Dendritic cell treated with granulocyte-macrophage colony-stimulating factor and Interleukin-4, amounts not matched to agents 40 ng/mL and 50 ng/mL, for 4 days (primary cell): ENCODE results near the gene FARP1.

Experiments used
- H3K27ac Mint-ChIP-seq: one replicate; pipeline ENCODE4 v1.8.0; 2022; ENCODE audit warnings: mild to moderate bottlenecking, mixed read lengths
- H3K27me3 Mint-ChIP-seq: one replicate; pipeline ENCODE4 v1.8.0; 2022; ENCODE audit warnings: mild to moderate bottlenecking, mixed read lengths
- H3K36me3 Mint-ChIP-seq: one replicate; pipeline ENCODE4 v1.8.0; 2022; ENCODE audit warnings: low read depth, mixed read lengths
- H3K4me1 Mint-ChIP-seq: one replicate; pipeline ENCODE4 v1.8.0; 2022; ENCODE audit warnings: low read depth, mixed read lengths
- H3K4me3 Mint-ChIP-seq: one replicate; pipeline ENCODE4 v1.8.0; 2022; ENCODE audit warnings: mild to moderate bottlenecking, moderate library complexity, mixed read lengths
- H3K9me3 Mint-ChIP-seq: one replicate; pipeline ENCODE4 v1.8.0; 2022; ENCODE audit warnings: mixed read lengths
- intact Hi-C: fragments of 100-400 bp; cut with micrococcal nuclease; formaldehyde crosslinking; loops from one replicate; pipeline ENCODE4 v1.15.0; 2022

The FARP1 gene, protein sequence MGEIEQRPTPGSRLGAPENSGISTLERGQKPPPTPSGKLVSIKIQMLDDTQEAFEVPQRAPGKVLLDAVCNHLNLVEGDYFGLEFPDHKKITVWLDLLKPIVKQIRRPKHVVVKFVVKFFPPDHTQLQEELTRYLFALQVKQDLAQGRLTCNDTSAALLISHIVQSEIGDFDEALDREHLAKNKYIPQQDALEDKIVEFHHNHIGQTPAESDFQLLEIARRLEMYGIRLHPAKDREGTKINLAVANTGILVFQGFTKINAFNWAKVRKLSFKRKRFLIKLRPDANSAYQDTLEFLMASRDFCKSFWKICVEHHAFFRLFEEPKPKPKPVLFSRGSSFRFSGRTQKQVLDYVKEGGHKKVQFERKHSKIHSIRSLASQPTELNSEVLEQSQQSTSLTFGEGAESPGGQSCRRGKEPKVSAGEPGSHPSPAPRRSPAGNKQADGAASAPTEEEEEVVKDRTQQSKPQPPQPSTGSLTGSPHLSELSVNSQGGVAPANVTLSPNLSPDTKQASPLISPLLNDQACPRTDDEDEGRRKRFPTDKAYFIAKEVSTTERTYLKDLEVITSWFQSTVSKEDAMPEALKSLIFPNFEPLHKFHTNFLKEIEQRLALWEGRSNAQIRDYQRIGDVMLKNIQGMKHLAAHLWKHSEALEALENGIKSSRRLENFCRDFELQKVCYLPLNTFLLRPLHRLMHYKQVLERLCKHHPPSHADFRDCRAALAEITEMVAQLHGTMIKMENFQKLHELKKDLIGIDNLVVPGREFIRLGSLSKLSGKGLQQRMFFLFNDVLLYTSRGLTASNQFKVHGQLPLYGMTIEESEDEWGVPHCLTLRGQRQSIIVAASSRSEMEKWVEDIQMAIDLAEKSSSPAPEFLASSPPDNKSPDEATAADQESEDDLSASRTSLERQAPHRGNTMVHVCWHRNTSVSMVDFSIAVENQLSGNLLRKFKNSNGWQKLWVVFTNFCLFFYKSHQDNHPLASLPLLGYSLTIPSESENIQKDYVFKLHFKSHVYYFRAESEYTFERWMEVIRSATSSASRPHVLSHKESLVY

DNA sequence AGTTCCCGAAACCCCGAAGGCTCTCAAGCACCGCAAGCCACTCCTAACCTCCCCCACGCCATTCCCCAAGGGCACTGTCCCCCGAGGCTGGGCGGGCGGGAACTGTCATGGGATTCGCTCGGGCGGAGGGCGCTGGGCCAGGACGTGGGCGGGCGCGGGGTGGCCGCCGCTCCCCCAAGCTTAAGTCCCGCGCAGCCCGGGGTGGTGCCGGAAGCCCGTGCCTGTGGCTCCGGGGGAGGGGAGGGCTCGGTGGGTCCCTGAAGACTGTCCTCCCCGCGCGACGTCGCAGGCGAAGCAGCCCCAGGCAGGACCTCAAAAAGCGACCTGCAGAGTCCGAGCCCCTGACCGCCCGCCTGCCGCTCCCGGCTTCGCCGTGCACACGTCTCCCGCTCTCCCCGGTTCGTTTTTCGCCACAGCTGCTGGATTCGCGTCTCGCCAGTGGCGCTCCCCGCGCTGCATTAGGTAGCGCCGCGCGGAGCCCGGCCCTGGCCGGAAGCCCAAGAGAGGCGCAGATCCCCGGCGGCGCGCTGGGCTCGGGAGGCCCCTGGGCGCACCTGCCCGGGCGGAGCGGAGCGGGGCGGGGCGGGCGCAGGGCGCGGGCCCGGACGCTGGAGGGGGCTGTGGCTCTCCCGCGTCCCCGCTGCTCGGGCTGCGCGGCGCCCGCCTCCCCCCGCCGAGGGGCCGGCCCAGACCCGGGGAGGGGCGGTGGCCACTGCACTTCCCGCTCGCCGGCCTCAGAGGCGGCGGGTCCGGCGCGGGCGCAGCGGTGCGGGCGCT lies at the start of gene FARP1:
FARP1 (plus strand) TSS at position 715 of the 777 bp plus-strand sequence. CDS start 70,149 bp downstream, outside the sequence.
- H3K27ac Mint-ChIP-seq: no peak within 1 kb of the TSS
- H3K4me3 Mint-ChIP-seq: peak within 1 kb of the TSS; percentile 70
- H3K4me1 Mint-ChIP-seq: peaks cover 11% of the 10 kb centered on the region
- peaks cover 71% of the 10 kb centered on the region for H3K27me3 Mint-ChIP-seq
- H3K9me3 Mint-ChIP-seq: no peaks in the 10 kb centered on the region
- H3K36me3 Mint-ChIP-seq: no peaks in the 10 kb centered on the region
- intact Hi-C loops: no loop called here

DNA sequence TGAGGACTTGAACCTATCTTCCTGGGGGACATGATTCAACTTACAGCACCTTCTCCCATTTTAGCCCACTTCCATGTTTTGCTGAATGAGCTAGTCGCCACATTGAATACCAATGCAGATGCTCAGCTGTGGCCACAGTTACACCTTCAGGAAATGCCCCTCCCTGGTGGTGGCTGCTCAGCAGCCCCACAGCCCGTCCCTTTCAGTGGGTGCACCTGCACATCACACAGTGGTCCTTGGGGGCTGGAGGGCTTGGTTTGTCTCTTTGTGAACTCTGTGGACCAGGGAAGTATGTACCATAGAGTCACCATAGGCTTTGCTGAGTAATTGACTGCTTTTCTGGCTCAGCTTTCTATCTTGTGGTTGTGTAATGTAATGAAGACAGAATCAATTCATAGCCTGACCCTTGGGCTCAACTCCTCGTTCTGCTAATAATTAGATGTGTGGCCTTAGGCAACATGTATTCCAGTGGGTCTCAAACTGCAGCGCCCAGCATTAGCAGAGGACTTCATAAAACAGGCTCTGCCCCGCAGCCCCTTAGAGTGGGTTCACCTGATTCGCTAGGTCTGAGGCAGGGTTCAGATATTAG lies 48.1 kb upstream of the FARP1 start:
- no peaks in the 10 kb centered on the region for H3K36me3 Mint-ChIP-seq
- H3K9me3 Mint-ChIP-seq: peaks cover 9% of the 10 kb centered on the region
- H3K4me3 Mint-ChIP-seq: no peak overlapping the region
- H3K4me1 Mint-ChIP-seq: no peaks in the 10 kb centered on the region
- no peak overlapping the region for H3K27ac Mint-ChIP-seq
- H3K27me3 Mint-ChIP-seq: no peaks in the 10 kb centered on the region
- intact Hi-C loops: no loop called here

DNA sequence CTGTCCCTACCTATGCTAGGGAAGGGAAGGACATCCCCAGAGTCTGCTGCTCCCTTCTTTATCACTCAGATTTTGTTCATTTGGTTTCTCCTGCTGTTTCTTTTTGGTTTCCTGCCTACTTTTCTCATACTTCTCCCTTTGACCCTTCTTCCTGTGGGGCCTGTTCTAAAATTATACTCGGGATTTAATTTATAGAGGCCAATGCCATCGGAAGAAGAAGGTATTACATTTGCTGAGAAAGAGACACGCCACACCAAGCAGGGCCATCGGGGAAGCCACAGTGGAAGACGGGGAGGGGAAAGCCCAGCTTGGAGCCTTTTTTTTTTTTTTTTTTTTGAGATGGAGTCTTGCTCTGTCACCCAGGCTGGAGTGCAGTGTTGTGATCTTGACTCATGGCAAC lies 46.8 kb upstream of the FARP1 start:
- Mint-ChIP-seq H3K27me3 (no peaks in the 10 kb centered on the region), H3K4me3 (no peak overlapping the region), H3K36me3 (no peaks in the 10 kb centered on the region), H3K9me3 (peaks cover 9% of the 10 kb centered on the region), H3K27ac (no peak overlapping the region), H3K4me1 (no peaks in the 10 kb centered on the region)
- intact Hi-C loops: no loop called here

DNA sequence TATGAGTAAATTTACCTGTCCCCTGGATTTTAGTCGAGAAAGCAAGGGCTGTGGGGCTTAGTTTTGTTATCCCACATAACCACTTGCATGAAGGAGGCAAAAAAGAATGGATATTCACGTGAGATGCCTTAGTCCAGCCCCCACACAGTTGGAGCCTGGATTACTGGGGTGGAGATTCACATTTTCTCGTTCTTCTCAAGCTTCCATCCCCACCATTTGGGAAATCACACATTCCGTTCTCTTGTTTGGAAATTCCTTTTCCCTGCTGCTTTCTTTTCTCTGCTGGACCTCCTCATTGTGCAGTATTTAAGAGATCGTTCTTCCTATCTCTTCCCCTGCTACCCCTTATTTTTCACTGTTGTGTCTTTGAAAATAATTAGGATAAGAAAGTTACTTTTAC lies 45.1 kb upstream of the FARP1 start:
- no peaks in the 10 kb centered on the region for H3K27me3 Mint-ChIP-seq
- no peaks in the 10 kb centered on the region for H3K36me3 Mint-ChIP-seq
- no peaks in the 10 kb centered on the region for H3K4me1 Mint-ChIP-seq
- no peak overlapping the region for H3K27ac Mint-ChIP-seq
- peaks cover 9% of the 10 kb centered on the region for H3K9me3 Mint-ChIP-seq
- H3K4me3 Mint-ChIP-seq: no peak overlapping the region
- intact Hi-C loops: no loop called here

DNA sequence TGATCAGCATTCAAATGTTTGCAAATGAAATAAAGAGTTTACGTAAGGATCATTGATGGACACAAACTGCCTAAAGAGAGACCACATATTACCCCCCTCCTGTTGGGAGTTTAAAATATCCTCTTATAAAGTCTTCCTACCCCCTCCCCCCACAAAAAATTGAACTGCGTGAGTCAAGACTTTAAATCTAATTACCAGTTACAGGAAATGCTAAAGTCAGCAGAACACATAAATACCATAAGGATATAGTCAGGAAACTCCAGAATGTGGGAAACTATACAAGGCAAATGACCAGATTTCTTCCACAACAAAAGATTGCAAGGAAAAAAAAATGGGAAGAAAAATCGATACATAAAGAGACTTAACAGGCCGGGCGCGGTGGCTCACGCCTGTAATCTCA lies 44.4 kb upstream of the FARP1 start:
- Mint-ChIP-seq H3K27ac (no peak overlapping the region), H3K9me3 (peaks cover 8% of the 10 kb centered on the region), H3K4me1 (no peaks in the 10 kb centered on the region), H3K27me3 (no peaks in the 10 kb centered on the region), H3K36me3 (no peaks in the 10 kb centered on the region), H3K4me3 (no peak overlapping the region)
- intact Hi-C loops: no loop called here

DNA sequence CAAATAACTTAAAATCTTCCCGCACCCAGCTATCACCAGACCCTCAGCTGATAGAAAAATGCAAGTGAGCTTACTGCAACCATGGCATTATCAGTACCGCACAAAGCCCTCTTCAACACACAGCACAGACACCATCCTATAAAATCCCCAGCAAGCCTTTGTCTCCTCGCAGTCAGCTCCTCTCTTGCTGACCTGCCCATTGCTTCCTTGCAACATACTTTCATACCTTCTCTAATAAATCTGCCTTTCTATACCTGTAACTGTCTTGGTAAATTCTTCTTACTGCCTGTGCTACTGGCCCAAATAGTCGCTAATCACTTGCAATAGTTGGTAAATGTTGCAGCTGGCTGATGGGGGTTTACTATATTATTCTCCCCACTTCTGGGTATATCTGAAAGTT lies 43.3 kb upstream of the FARP1 start:
- no peaks in the 10 kb centered on the region for H3K9me3 Mint-ChIP-seq
- intact Hi-C loops: no loop called here
- H3K27me3 Mint-ChIP-seq: no peaks in the 10 kb centered on the region
- H3K36me3 Mint-ChIP-seq: no peaks in the 10 kb centered on the region
- H3K27ac Mint-ChIP-seq: no peak overlapping the region
- H3K4me3 Mint-ChIP-seq: no peak overlapping the region
- H3K4me1 Mint-ChIP-seq: no peaks in the 10 kb centered on the region

DNA sequence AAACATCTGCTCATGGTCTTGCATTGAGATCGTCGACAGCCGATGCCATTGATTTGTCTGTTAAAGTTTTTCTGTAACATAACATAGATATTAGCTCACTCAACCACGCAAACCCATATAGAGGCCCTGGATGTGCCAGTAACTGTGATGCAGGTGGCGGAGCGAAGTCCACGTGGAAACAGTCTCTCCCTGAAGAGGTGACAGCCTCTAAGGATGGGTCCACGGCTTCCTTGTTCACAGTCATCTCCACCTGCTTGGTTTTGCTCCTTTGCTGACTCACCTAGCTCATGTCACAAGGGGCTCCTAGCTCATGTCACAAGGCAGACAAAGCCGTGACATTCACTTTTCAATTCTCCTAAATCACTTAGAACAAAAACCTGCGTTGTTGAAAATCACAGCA lies 42.4 kb upstream of the FARP1 start:
- no peaks in the 10 kb centered on the region for H3K9me3 Mint-ChIP-seq
- H3K27ac Mint-ChIP-seq: no peak overlapping the region
- H3K4me3 Mint-ChIP-seq: no peak overlapping the region
- no peaks in the 10 kb centered on the region for H3K4me1 Mint-ChIP-seq
- intact Hi-C loops: no loop called here
- no peaks in the 10 kb centered on the region for H3K36me3 Mint-ChIP-seq
- H3K27me3 Mint-ChIP-seq: no peaks in the 10 kb centered on the region

DNA sequence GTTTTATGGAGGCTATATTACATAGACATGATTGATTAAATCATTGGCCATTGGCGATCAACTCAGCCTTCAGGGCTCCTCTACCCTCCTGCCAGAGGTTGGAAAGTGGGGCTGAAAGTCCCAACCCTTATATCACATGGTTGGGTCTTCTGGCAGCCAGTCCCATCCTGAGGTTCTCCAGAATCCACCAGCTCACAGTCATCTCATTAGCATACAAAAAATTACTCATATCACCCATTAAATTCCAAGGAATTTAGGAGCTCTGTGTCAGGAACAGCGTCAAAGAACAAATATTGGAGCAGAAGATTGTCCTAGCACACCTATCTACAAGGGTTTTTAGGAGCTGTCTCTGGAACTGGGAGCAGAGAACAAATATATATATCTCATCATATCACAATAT lies 39.4 kb upstream of the FARP1 start:
- no peaks in the 10 kb centered on the region for H3K9me3 Mint-ChIP-seq
- H3K4me1 Mint-ChIP-seq: no peaks in the 10 kb centered on the region
- no peaks in the 10 kb centered on the region for H3K27me3 Mint-ChIP-seq

DNA sequence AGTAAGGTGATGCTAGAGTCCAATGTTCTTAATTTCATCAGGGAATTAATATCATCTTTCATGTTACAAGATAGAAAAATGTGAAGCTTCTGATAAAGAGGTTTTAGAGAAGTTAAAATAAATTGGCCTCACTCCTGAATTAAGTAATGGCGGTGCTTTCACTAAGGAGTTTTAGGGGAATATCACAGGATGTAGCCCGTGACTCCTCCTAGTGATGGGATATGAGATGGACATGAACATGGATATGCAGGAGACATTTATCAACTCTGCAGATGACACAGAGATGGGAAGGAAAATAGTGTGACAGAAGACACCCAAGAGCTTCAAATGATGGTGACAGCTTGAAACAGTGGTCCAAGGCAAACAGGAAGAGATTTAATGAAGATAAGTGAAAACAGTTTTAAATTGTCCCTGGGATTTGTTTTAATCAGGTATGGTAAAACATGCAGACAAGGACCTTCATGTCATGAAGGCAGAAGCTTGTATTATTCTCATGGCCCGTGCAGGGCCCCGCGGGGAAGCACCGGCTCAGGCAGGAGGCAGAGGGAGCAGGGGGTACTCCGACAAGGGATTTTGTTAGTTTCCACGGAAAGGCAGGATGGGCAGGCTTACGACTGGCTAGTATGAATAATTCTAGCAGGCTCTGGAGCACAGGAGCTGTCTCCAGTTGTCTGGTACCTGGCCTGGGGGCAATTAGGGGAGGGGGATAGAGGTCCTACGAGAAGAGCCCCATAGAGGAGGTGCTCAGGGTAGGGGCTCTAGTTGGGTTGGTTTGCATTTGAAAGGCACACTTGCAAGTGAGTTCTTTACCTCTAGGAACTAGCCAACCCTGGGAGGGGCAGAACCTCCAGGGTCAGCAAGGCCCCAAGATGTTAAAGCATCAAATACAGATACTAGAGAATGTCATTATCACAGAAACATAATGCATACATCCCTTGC lies 38.7 kb upstream of the FARP1 start:
- Mint-ChIP-seq H3K36me3 (no peaks in the 10 kb centered on the region), H3K9me3 (no peaks in the 10 kb centered on the region), H3K27ac (no peak overlapping the region), H3K27me3 (no peaks in the 10 kb centered on the region), H3K4me3 (no peak overlapping the region), H3K4me1 (no peaks in the 10 kb centered on the region)
- intact Hi-C loops: no loop called here

More for the DNA sequence above, 39.4 kb upstream of the FARP1 start:
- no peaks in the 10 kb centered on the region for H3K36me3 Mint-ChIP-seq
- intact Hi-C loops: no loop called here
- no peak overlapping the region for H3K4me3 Mint-ChIP-seq
- H3K27ac Mint-ChIP-seq: no peak overlapping the region

DNA sequence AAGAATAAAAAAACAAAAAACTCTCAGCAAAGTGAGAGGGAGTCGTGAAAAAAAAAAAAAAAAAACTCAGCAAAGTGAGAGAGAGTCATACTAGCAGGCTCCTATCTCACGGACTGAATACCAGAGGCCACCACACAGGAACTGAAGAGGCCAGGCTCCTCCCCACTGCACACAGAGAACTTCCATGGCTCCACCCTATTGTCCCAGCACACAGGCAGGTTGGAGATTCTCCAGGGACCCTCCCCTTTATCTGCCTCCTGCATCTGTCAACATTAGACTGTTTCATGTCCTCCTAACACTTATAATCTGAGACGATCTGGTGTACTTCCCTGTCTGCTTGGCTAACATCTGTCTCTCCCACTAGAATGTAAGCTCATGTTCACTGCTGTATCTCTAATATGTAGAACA lies 37.0 kb upstream of the FARP1 start:
- no peaks in the 10 kb centered on the region for H3K9me3 Mint-ChIP-seq
- intact Hi-C loops: no loop called here
- no peaks in the 10 kb centered on the region for H3K36me3 Mint-ChIP-seq
- no peak overlapping the region for H3K4me3 Mint-ChIP-seq
- no peaks in the 10 kb centered on the region for H3K4me1 Mint-ChIP-seq
- no peaks in the 10 kb centered on the region for H3K27me3 Mint-ChIP-seq
- no peak overlapping the region for H3K27ac Mint-ChIP-seq

DNA sequence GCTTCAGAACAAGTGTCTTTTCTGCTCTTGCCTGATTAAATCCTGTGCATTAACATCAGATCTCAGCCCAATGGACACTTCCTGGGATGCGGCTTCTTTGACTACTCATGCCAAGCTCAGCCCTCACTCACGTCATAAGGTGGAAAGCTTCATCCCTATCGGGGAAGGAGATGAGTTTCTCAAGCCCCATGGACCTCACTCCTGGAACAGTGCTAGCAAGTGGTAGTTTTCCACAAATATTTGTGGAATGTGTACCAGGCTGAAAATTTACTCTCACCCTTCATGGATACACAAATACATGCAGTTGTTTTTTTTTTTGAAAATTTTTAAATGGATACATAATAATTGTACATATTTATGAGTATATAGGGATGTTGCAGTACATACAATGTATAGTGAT lies 34.6 kb upstream of the FARP1 start:
- Mint-ChIP-seq H3K4me3 (no peak overlapping the region), H3K36me3 (no peaks in the 10 kb centered on the region), H3K9me3 (no peaks in the 10 kb centered on the region), H3K27ac (no peak overlapping the region), H3K4me1 (no peaks in the 10 kb centered on the region), H3K27me3 (no peaks in the 10 kb centered on the region)
- intact Hi-C loops: no loop called here

DNA sequence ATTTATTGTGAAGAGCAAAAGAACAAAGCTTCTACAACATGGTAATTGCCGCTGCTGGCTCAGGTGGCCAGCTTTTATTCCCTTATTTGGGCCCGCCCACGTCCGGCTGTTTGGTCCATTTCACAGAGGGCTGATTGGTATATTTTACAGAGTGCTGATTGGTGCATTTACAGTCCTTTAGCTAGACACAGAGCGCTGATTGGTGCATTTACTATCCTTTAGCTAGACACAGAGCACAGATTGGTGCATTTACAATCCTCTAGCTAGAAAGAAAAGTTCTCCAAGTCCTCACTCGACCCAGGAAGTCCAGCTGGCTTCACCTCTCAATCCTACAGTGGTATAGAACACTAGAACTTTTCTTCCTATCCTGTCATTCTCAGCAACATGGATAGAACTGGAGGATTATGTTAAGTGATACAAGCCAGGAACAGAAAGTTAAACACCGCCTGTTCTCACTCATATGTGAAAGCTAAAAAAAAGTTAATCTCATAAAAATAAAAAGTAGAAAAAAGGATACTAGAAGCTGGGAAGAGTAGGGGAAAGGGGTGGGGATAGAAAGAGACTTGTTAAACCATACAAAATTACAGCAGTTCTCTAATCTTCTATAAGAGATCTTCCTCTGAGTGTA lies 33.6 kb upstream of the FARP1 start:
- no peaks in the 10 kb centered on the region for H3K36me3 Mint-ChIP-seq
- intact Hi-C loops: no loop called here
- no peak overlapping the region for H3K4me3 Mint-ChIP-seq
- H3K27ac Mint-ChIP-seq: no peak overlapping the region
- H3K4me1 Mint-ChIP-seq: no peaks in the 10 kb centered on the region
- H3K27me3 Mint-ChIP-seq: no peaks in the 10 kb centered on the region
- no peaks in the 10 kb centered on the region for H3K9me3 Mint-ChIP-seq
